ENCODE measurements around the gene LRP2BP.

The LRP2BP gene

DNA sequence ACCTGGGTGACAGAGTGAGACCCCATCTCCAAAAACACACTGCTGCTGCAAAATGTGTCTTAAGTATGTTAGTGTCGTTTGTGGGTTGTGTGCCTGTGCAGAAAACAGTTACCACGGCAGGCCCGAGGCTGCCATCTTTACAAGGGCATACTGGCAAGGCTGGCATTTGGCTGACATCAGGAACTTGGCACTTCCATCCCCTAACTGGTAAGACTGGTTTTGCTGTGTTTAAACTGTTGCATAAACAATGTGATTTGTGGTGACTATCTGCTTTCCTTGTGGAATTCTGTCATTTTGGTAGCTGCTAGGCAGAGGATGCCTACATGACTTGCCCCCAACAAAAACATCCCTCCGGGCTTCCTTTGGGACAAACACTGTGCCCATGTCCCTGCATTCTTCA, 12.3 kb downstream of the LRP2BP start:
- no peak for TF ChIP-seq CTCF (IDR thresholded peaks at IDR 0.05; ENCODE audit: insufficient read depth, missing control alignments)
- FAIRE-seq (no peak), DNase-seq (ENCODE audit: insufficient read length, low spot score) (no peak)

- FAIRE-seq (no peak), DNase-seq (ENCODE audit: insufficient read length, low spot score) (no peak)
- TF ChIP-seq CTCF (IDR thresholded peaks at IDR 0.05; ENCODE audit: insufficient read depth, missing control alignments) = no peak
Observed at GRCh38 chr4:185382754-185383153, 13.0 kb downstream of the LRP2BP start.

DNA sequence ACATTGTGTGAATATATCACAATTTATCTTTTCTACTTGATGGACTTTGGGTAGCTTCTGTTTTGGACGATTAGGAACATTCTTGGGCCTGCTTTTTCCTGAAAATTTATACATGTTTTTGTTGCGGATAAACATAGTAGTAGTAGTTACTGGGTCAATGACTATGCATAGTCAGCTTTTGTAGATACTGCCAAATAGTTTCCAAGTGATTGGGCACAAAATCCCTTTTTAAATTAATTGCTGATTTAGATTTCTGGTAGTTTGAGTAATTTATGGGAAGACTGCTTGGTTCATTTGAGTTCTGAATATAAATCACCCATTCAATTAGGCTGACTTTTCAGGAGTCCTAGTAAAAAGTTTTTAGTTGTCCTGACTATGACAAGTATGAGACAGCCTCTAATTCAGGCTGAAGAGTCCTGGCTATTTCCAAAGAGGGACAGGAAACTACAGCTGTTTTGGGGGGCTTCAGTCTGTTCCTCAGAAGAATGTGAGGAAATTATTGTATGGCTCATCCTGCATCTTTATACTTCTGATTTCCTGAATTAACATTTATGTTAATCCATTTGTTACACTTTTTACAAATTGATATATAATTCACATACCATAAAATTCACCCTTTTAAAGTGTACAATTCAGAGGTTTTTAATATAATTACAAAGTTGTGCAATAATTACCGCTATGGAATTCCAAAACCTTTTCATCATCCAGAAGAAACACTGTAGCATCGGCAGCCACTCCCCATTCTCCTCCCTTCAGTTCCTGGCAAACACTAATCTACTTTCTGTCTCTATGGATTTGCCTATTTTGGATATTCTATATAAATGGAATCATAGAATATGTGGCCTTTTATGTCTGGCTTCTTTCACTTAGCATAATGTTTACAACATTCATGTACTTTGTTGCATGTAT, 14.2 kb downstream of the LRP2BP start:
- FAIRE-seq (no peak), DNase-seq (ENCODE audit: insufficient read length, low spot score) (no peak)
- no peak for TF ChIP-seq CTCF (IDR thresholded peaks at IDR 0.05; ENCODE audit: insufficient read depth, missing control alignments)

- FAIRE-seq = no peak
- no peak for TF ChIP-seq CTCF (IDR thresholded peaks at IDR 0.05; ENCODE audit: insufficient read depth, missing control alignments)
- DNase-seq (ENCODE audit: insufficient read length, low spot score) = no peak
Observed at GRCh38 chr4:185380320-185380719, 15.4 kb downstream of the LRP2BP start.

- no peak for DNase-seq (ENCODE audit: insufficient read length, low spot score)
- no peak for TF ChIP-seq CTCF (IDR thresholded peaks at IDR 0.05; ENCODE audit: insufficient read depth, missing control alignments)
- no peak for FAIRE-seq
Observed at GRCh38 chr4:185379326-185380295, 16.1 kb downstream of the LRP2BP start.

DNA sequence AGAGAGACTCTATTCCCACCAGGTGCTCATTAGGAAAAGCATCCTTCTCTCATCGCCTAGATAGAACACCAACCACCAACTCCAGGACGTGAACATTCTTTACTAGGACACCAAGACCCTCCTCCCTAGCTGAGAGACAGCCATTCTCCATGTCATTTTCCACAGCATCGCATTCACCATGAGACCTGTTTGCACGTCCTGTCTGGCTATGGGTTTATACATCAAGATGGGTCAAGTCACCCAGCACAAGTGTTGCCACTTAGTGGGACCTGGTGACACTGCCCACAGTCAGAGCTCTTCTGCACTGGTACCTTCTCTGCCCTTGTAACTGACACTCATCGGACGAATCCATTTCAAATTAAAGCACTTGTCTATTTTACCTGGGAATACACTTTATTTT, 17.5 kb downstream of the LRP2BP start:
- no peak for FAIRE-seq
- TF ChIP-seq CTCF (IDR thresholded peaks at IDR 0.05; ENCODE audit: insufficient read depth, missing control alignments) = no peak

More for the DNA sequence above, 17.5 kb downstream of the LRP2BP start:
- no peak for DNase-seq (ENCODE audit: insufficient read length, low spot score)

Measured in D721Med (cell line).